Left ventricle myocardium inferior (tissue), 1 donor: ENCODE results near the gene RFX2. TPM values are rescaled to one million over a fixed set of nuclear protein-coding genes. Genes with fewer than 3 reads are reported as not detected.

Source experiments
- DNase-seq: peaks from one replicate; pipeline ENCODE4 v3.0.0-alpha.2; 2020
- H3K27ac ChIP-seq: fragments of 200-600 bp; replicated peaks from 2 replicates; pipeline ENCODE4 v1.8.0; 2021
- H3K27me3 ChIP-seq: fragments of 200-600 bp; 2 replicates; pipeline ENCODE4 v1.8.0; 2021; ENCODE audit warnings: low read depth
- H3K36me3 ChIP-seq: fragments of 200-600 bp; 2 replicates; pipeline ENCODE4 v1.8.0; 2021
- H3K4me1 ChIP-seq: fragments of 200-600 bp; 2 replicates; pipeline ENCODE4 v1.8.0; 2021
- H3K4me3 ChIP-seq: fragments of 200-600 bp; 2 replicates; pipeline ENCODE4 v1.8.0; 2021; ENCODE audit warnings: mild to moderate bottlenecking, moderate library complexity
- H3K9me3 ChIP-seq: fragments of 200-600 bp; replicated peaks from 2 replicates; pipeline ENCODE4 v1.8.0; 2021
- CTCF ChIP-seq: fragments of 200-600 bp; IDR thresholded peaks from 2 replicates; pipeline ENCODE4 v1.8.0; 2021; ENCODE audit warnings: antibody characterized with exemption, mild to moderate bottlenecking, borderline replicate concordance
- intact Hi-C: fragments of 100-400 bp; cut with micrococcal nuclease; formaldehyde crosslinking; loops from one replicate; pipeline ENCODE4 v1.11.0; 2022
- total RNA-seq: library from RNA; stranded (reverse); fragmentation: NEBNext Ultra II Directional; extraction: Animal tissue kit (Norgen Biotek cat#: 25700); gene quantifications from one replicate; pipeline ENCODE4 v1.2.1, GENCODE V29; 2021
- donor health status: DM: no; HTN: yes; CAD: no; lungs with severe emphysema.

The RFX2 gene
- total RNA-seq, 1 donor from 2014 or later = 6.1 TPM

DNA sequence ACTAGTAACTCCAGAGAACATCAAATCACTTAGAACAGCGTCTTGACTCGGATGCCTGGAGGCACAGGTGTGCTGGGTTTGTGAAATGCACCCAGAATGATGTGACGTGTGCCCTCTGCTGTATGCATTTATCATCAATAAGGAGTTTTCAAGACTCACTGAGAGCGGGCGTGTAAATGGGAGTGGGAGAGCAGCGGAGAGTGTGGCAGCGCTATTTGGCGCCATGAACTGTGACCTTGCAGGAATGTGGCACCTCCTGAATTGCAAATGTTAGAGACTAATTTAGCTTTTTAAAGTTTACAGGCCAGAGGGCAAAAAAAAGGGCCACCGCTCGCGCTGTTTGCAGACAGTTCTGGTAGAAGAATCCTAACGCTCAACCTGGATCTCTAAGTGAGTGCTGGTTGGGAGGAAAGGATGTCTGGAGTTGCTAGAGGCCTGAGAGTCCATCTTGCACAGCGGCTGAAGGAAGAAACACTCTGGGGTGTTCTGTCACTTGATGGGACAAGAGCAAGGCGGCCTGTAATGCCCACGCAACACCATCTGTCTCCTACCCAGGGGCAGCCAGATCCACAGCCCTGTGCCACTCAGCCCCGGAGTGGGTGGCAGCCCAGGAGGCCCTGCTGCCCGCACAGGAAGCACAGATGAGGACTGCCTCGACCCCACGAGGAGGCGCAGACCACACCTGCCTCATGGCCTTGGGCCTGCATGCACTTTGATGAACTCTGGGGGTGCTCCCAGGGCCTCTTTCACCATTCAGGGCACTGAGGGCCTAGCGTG is 152.0 kb downstream of the RFX2 start:
- Histone ChIP-seq H3K9me3 (no peaks in the 10 kb centered on the region), H3K4me3 (no peak overlapping the region), H3K27me3 (no peaks in the 10 kb centered on the region), H3K36me3 (no peaks in the 10 kb centered on the region), H3K4me1 (peaks cover 100% of the 10 kb centered on the region), H3K27ac (peak overlapping the region; percentile 84)
- TF ChIP-seq CTCF = no peak
- no peak for DNase-seq
- intact Hi-C loops = no loop called here

- no peak overlapping the region for H3K4me3 ChIP-seq
- peaks cover 100% of the 10 kb centered on the region for H3K4me1 ChIP-seq
- intact Hi-C loops = no loop called here
- H3K9me3 ChIP-seq = no peaks in the 10 kb centered on the region
- H3K27me3 ChIP-seq = no peaks in the 10 kb centered on the region
- peak overlapping the region; percentile 84 for H3K27ac ChIP-seq
- no peak for TF ChIP-seq CTCF
- H3K36me3 ChIP-seq = no peaks in the 10 kb centered on the region
- DNase-seq = no peak
These were observed 153.1 kb downstream of the RFX2 start for GRCh38 chr19:5957170-5957569.

DNA sequence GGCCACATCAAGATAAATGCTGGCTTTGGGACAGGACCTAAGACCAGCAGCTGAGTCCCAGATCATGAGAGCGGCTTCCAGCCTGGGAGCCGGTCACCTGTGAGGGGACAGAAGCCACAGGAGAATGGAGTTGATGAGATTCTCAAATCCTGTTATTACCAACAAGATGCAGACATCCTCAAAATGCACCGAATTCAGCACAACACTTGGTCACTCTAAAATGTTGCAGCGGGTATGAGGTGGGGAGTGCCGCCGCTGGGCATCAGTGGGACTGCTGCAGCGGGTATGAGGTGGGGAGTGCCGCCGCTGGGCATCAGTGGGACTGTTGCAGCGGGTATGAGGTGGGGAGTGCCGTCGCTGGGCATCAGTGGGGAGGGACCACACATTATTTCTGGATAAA is 153.6 kb downstream of the RFX2 start:
- peak overlapping the region; percentile 84 for H3K27ac ChIP-seq
- intact Hi-C loops = no loop called here
- DNase-seq = no peak

DNA sequence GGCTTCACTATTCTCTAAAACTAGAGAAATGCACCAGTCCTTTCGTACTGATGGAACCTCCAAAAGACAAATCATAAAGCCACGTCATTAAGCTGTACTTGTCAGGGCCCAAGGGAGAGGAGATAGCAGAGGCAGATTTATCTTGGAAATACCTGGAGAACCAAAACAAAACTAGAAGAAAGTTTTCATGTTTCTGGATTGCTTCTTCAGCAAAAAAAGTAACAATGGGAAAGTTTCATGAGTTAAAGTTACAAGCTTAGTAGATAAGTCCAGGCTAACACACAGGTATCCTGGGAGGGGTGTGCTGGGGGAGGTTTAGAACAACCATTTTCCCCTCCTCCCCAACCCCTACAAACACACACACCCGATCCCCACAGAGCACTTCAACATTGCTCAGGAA is 154.0 kb downstream of the RFX2 start:
- no peaks in the 10 kb centered on the region for H3K27me3 ChIP-seq
- H3K36me3 ChIP-seq = no peaks in the 10 kb centered on the region
- H3K4me3 ChIP-seq = no peak overlapping the region
- H3K9me3 ChIP-seq = no peaks in the 10 kb centered on the region
- no peak for TF ChIP-seq CTCF
- no peak for DNase-seq
- intact Hi-C loops = no loop called here
- peaks cover 100% of the 10 kb centered on the region for H3K4me1 ChIP-seq
- H3K27ac ChIP-seq = peak overlapping the region; percentile 84

More for the DNA sequence above, 153.6 kb downstream of the RFX2 start:
- TF ChIP-seq CTCF = no peak
- H3K4me1 ChIP-seq = peaks cover 100% of the 10 kb centered on the region
- no peaks in the 10 kb centered on the region for H3K36me3 ChIP-seq
- H3K9me3 ChIP-seq = no peaks in the 10 kb centered on the region
- H3K4me3 ChIP-seq = no peak overlapping the region
- H3K27me3 ChIP-seq = no peaks in the 10 kb centered on the region

GRCh38 chr19:5955636-5955935 is 154.7 kb downstream of the RFX2 start:
- no peak for TF ChIP-seq CTCF
- Histone ChIP-seq H3K27ac (peak overlapping the region; percentile 84), H3K27me3 (no peaks in the 10 kb centered on the region), H3K9me3 (no peaks in the 10 kb centered on the region), H3K4me1 (peaks cover 100% of the 10 kb centered on the region), H3K36me3 (no peaks in the 10 kb centered on the region), H3K4me3 (no peak overlapping the region)
- intact Hi-C loops = no loop called here
- no peak for DNase-seq
